ENCODE data around the gene NCOA3. TPM values are rescaled to one million over a fixed set of nuclear protein-coding genes. Genes with fewer than 3 reads are reported as not detected.
A peak's percentile ranks its signal among the peaks of the same experiment; 100 is the strongest.

NCOA3 gene
- polyA plus RNA-seq, 1 donor = 16.4 TPM

GRCh38 chr20:47475419-47476044 lies 26.2 kb upstream of the NCOA3 start:
- Histone ChIP-seq H3K4me1 (ENCODE audit: control insufficient read depth, insufficient read depth, low read length) (no peaks in the 10 kb centered on the region), H3K9me3 (ENCODE audit: control insufficient read depth, low read depth, low read length) (no peaks in the 10 kb centered on the region), H3K36me3 (ENCODE audit: control insufficient read depth, insufficient read depth, low read length) (no peaks in the 10 kb centered on the region), H3K4me3 (ENCODE audit: low read length) (no peak overlapping the region), H3K27ac (ENCODE audit: low read length) (no peak overlapping the region), H3K27me3 (ENCODE audit: control insufficient read depth, insufficient read depth, low read length) (no peaks in the 10 kb centered on the region)
- no CpG with 5 or more reads among the region's 4 CpGs for WGBS (ENCODE audit: insufficient coverage, low lambda C conversion rate)
- DNase-seq = no peak

GRCh38 chr20:47476452-47476851 lies 25.2 kb upstream of the NCOA3 start:
- Histone ChIP-seq H3K36me3 (ENCODE audit: control insufficient read depth, insufficient read depth, low read length) (no peaks in the 10 kb centered on the region), H3K27me3 (ENCODE audit: control insufficient read depth, insufficient read depth, low read length) (no peaks in the 10 kb centered on the region), H3K4me3 (ENCODE audit: low read length) (no peak overlapping the region), H3K27ac (ENCODE audit: low read length) (no peak overlapping the region), H3K4me1 (ENCODE audit: control insufficient read depth, insufficient read depth, low read length) (no peaks in the 10 kb centered on the region), H3K9me3 (ENCODE audit: control insufficient read depth, low read depth, low read length) (no peaks in the 10 kb centered on the region)
- no CpG with 5 or more reads among the region's 2 CpGs for WGBS (ENCODE audit: insufficient coverage, low lambda C conversion rate)
- no peak for DNase-seq

GRCh38 chr20:47479093-47479492 lies 22.6 kb upstream of the NCOA3 start:
- no CpG with 5 or more reads among the region's 4 CpGs for WGBS (ENCODE audit: insufficient coverage, low lambda C conversion rate)
- no peak for DNase-seq
- Histone ChIP-seq H3K36me3 (ENCODE audit: control insufficient read depth, insufficient read depth, low read length) (no peaks in the 10 kb centered on the region), H3K27me3 (ENCODE audit: control insufficient read depth, insufficient read depth, low read length) (no peaks in the 10 kb centered on the region), H3K4me1 (ENCODE audit: control insufficient read depth, insufficient read depth, low read length) (no peaks in the 10 kb centered on the region), H3K27ac (ENCODE audit: low read length) (no peak overlapping the region), H3K9me3 (ENCODE audit: control insufficient read depth, low read depth, low read length) (no peaks in the 10 kb centered on the region), H3K4me3 (ENCODE audit: low read length) (no peak overlapping the region)

GRCh38 chr20:47479506-47479905 lies 22.2 kb upstream of the NCOA3 start:
- no peak overlapping the region for H3K27ac ChIP-seq (ENCODE audit: low read length)
- no peaks in the 10 kb centered on the region for H3K27me3 ChIP-seq (ENCODE audit: control insufficient read depth, insufficient read depth, low read length)
- H3K4me1 ChIP-seq (ENCODE audit: control insufficient read depth, insufficient read depth, low read length) = no peaks in the 10 kb centered on the region
- no peak overlapping the region for H3K4me3 ChIP-seq (ENCODE audit: low read length)
- DNase-seq = no peak
- no peaks in the 10 kb centered on the region for H3K9me3 ChIP-seq (ENCODE audit: control insufficient read depth, low read depth, low read length)
- H3K36me3 ChIP-seq (ENCODE audit: control insufficient read depth, insufficient read depth, low read length) = no peaks in the 10 kb centered on the region

GRCh38 chr20:47480239-47480638 lies 21.4 kb upstream of the NCOA3 start:
- WGBS (ENCODE audit: insufficient coverage, low lambda C conversion rate) = no CpG with 5 or more reads among the region's 6 CpGs
- no peak overlapping the region for H3K4me3 ChIP-seq (ENCODE audit: low read length)
- no peaks in the 10 kb centered on the region for H3K27me3 ChIP-seq (ENCODE audit: control insufficient read depth, insufficient read depth, low read length)
- no peaks in the 10 kb centered on the region for H3K9me3 ChIP-seq (ENCODE audit: control insufficient read depth, low read depth, low read length)
- no peaks in the 10 kb centered on the region for H3K36me3 ChIP-seq (ENCODE audit: control insufficient read depth, insufficient read depth, low read length)
- H3K4me1 ChIP-seq (ENCODE audit: control insufficient read depth, insufficient read depth, low read length) = no peaks in the 10 kb centered on the region
- no peak overlapping the region for H3K27ac ChIP-seq (ENCODE audit: low read length)
- no peak for DNase-seq

GRCh38 chr20:47480705-47481104 lies 21.0 kb upstream of the NCOA3 start:
- Histone ChIP-seq H3K36me3 (ENCODE audit: control insufficient read depth, insufficient read depth, low read length) (no peaks in the 10 kb centered on the region), H3K27me3 (ENCODE audit: control insufficient read depth, insufficient read depth, low read length) (no peaks in the 10 kb centered on the region), H3K4me3 (ENCODE audit: low read length) (no peak overlapping the region), H3K4me1 (ENCODE audit: control insufficient read depth, insufficient read depth, low read length) (no peaks in the 10 kb centered on the region), H3K9me3 (ENCODE audit: control insufficient read depth, low read depth, low read length) (no peaks in the 10 kb centered on the region), H3K27ac (ENCODE audit: low read length) (no peak overlapping the region)
- no peak for DNase-seq

- Histone ChIP-seq H3K36me3 (ENCODE audit: control insufficient read depth, insufficient read depth, low read length) (no peaks in the 10 kb centered on the region), H3K9me3 (ENCODE audit: control insufficient read depth, low read depth, low read length) (no peaks in the 10 kb centered on the region), H3K27ac (ENCODE audit: low read length) (no peak overlapping the region), H3K4me1 (ENCODE audit: control insufficient read depth, insufficient read depth, low read length) (no peaks in the 10 kb centered on the region), H3K27me3 (ENCODE audit: control insufficient read depth, insufficient read depth, low read length) (no peaks in the 10 kb centered on the region), H3K4me3 (ENCODE audit: low read length) (no peak overlapping the region)
- 85% methylated on average over 2 of the region's 15 CpGs for WGBS (ENCODE audit: insufficient coverage, low lambda C conversion rate)
- DNase-seq = no peak
These were observed 20.1 kb upstream of the NCOA3 start for GRCh38 chr20:47481330-47482216.

GRCh38 chr20:47482705-47483104 lies 19.0 kb upstream of the NCOA3 start:
- H3K27ac ChIP-seq (ENCODE audit: low read length) = no peak overlapping the region
- no peaks in the 10 kb centered on the region for H3K9me3 ChIP-seq (ENCODE audit: control insufficient read depth, low read depth, low read length)
- no peaks in the 10 kb centered on the region for H3K36me3 ChIP-seq (ENCODE audit: control insufficient read depth, insufficient read depth, low read length)
- no peaks in the 10 kb centered on the region for H3K4me1 ChIP-seq (ENCODE audit: control insufficient read depth, insufficient read depth, low read length)
- H3K4me3 ChIP-seq (ENCODE audit: low read length) = no peak overlapping the region
- H3K27me3 ChIP-seq (ENCODE audit: control insufficient read depth, insufficient read depth, low read length) = no peaks in the 10 kb centered on the region
- DNase-seq = no peak
- no CpG with 5 or more reads among the region's 2 CpGs for WGBS (ENCODE audit: insufficient coverage, low lambda C conversion rate)

- H3K4me1 ChIP-seq (ENCODE audit: control insufficient read depth, insufficient read depth, low read length) = no peaks in the 10 kb centered on the region
- H3K9me3 ChIP-seq (ENCODE audit: control insufficient read depth, low read depth, low read length) = no peaks in the 10 kb centered on the region
- H3K27ac ChIP-seq (ENCODE audit: low read length) = no peak overlapping the region
- H3K27me3 ChIP-seq (ENCODE audit: control insufficient read depth, insufficient read depth, low read length) = no peaks in the 10 kb centered on the region
- 78% methylated on average over 1 of the region's 5 CpGs for WGBS (ENCODE audit: insufficient coverage, low lambda C conversion rate)
- DNase-seq = no peak
- H3K36me3 ChIP-seq (ENCODE audit: control insufficient read depth, insufficient read depth, low read length) = no peaks in the 10 kb centered on the region
- no peak overlapping the region for H3K4me3 ChIP-seq (ENCODE audit: low read length)
These were observed 17.4 kb upstream of the NCOA3 start for GRCh38 chr20:47484303-47484702.

GRCh38 chr20:47487175-47487917 lies 14.3 kb upstream of the NCOA3 start:
- Histone ChIP-seq H3K36me3 (ENCODE audit: control insufficient read depth, insufficient read depth, low read length) (no peaks in the 10 kb centered on the region), H3K27me3 (ENCODE audit: control insufficient read depth, insufficient read depth, low read length) (no peaks in the 10 kb centered on the region), H3K27ac (ENCODE audit: low read length) (no peak overlapping the region), H3K4me1 (ENCODE audit: control insufficient read depth, insufficient read depth, low read length) (no peaks in the 10 kb centered on the region), H3K4me3 (ENCODE audit: low read length) (no peak overlapping the region), H3K9me3 (ENCODE audit: control insufficient read depth, low read depth, low read length) (no peaks in the 10 kb centered on the region)
- 39% methylated on average over 2 of the region's 4 CpGs for WGBS (ENCODE audit: insufficient coverage, low lambda C conversion rate)
- peak in 1 of 2 donors; percentile 15 for DNase-seq

All from large intestine (tissue), 3 donors.